GM19455 (cell line): ENCODE measurements around the gene CDKN2B-AS1.

ENCODE experiments used
- ATAC-seq: cut with Tn5 transposase; IDR thresholded peaks from one replicate; pipeline ENCODE4 v1.9.1; 2021; ENCODE audit not compliant: unreplicated experiment

Gene CDKN2B-AS1

GRCh38 chr9:22005021-22005701, 10.6 kb downstream of the CDKN2B-AS1 start:
- no peak for ATAC-seq

DNA sequence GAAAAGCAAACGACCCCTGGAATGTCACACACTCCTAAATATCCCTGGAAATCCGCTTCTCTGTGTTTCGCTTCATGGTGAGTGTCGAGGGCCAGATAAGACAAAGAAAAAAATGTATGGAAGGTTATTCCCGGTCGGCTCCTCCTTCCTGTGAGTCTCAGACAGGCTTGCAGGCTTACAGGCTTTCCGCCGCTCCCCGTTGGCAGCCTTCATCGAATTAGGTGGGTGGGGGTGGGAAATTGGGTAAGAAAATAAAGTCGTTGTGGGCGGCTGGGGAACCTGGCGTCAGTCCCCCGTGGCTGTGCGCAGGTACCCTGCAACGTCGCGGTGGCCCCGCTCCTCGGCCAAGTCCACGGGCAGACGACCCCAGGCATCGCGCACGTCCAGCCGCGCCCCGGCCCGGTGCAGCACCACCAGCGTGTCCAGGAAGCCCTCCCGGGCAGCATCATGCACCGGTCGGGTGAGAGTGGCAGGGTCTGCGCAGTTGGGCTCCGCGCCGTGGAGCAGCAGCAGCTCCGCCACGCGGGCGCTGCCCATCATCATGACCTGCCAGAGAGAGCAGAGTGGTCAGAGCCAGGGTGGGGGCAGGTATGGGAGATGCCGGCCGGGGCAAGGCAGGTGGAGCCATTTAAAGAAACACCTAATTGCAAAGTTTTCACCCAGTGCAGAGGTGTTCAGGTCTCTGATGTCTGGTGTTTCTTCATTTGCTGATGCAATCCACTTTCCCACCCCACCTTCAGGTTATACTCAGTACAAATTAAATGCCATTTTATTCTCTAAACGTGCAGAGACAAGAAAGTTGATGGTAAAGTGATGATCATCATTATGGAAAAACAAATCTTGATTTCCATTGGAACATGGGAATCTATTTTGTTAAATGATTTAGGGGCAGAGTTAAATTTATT, 11.4 kb downstream of the CDKN2B-AS1 start:
- no peak for ATAC-seq

- no peak for ATAC-seq
These were observed 13.8 kb downstream of the CDKN2B-AS1 start for GRCh38 chr9:22008384-22008716.

- ATAC-seq, result peak; percentile 96
These were observed 14.3 kb downstream of the CDKN2B-AS1 start, which contains the start of gene CDKN2B for GRCh38 chr9:22008717-22009505. CDKN2B (minus strand) TSS chr9:22009305; CDS start chr9:22008953, 352 bp downstream.

DNA sequence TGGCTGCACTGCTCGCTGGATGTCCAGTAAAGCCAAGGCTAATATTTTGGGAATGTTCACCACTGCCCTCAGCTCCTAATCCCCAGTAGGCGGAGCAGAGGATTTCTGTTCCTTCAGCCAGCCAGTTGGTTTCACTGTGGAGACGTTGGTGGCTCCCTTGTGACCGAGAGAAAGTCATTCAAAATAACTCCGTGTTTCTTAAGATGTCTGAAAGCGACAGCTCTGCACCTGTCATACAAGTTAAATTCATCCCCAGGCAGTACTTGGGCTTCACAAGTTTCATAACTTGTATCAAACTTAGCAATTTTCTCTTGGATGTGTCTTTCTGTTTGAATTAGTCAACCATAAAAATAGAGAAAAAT, 14.9 kb downstream of the CDKN2B-AS1 start:
- ATAC-seq, result peak; percentile 65

DNA sequence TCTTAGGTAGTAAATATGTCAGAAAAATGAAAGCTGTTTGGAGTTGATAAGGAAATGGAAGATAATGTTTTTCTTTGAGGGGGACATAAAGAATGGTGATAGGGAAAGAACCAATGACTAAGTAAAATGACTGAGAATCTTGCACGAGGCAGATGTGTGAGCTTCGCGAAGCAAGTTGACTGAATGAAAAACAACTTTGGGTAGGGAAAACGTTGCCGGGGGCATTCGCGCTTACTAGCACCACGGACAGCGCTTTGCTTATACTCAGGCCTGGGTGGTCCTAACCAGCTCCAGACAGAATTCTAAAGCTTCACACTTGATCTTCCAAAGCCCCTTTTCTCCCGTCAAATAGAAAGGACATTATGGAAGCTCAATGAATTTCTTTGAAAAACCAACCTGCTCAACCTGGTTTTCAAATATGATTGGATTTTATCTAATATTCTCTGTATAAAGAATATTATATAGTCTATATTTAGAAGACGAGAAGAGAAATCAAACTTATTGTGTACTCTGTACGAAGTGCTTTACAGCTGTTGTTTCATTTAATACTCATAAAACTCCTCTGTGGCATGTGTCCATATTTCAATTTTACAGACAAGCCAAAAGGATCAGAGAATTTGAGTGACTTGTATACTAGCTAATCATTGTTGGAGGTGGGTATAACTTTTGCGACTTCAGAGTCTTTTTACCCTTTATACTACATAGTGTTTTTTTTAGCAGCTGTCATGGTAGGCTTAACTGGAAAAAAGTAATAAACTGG, 16.5 kb downstream of the CDKN2B-AS1 start:
- ATAC-seq, result no peak

DNA sequence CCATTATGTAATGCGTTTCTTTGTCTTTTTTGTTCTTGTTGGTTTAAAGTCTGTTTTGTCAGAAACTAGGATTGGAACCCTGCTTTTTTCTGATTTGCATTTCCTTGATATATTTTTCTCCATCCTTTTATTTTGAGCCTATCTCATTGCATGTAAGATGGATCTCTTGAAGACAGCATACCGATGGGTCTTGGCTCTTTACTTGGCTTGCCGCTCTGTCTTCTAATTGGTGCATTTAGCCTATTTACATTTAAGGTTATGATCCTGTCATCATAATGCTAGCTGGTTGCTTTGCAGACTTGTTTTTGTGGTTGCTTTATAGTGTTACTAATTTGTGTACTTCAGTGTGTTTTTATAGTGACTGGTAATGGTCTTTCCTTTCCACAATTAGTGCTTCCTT, 27.8 kb downstream of the CDKN2B-AS1 start:
- no peak for ATAC-seq

GRCh38 chr9:22026696-22027095, 32.1 kb downstream of the CDKN2B-AS1 start:
- ATAC-seq, result no peak

DNA sequence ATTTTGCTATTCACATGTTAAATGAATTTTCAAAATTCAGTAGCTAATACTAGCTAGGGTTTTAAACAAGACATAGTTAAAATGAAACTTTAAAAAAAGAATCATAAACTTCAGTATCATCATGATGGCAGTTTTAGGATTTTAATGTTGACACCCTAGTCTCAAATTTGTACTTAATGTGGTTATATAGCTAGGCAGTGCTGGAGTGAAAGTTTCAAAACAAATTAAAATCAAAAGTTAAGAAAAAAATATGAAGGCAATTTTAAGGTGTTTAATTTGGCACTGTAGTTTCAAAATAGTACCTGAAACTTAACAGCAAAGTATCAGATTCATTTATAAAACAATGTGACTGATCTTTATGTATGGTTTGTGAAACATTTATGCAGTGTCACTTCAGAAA, 33.8 kb downstream of the CDKN2B-AS1 start:
- ATAC-seq, result no peak

DNA sequence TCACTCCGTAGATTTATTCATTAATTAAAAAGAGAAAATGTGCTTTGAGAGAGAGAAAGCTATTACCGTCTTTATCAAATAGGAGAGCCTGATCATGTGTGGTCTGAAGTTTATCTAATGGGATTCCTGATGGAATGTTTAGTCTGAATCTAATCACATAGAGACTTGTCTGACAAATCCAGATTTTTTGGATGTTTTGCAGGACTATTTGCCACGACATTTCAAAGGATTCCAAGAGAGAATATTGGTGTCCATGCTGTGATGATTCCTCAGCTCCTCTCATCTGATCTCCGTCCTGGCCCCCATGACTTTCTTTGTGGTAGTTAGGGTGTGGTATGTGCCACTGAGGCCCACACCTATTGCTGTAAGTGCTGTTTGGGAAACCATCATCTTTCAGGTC, 34.6 kb downstream of the CDKN2B-AS1 start:
- ATAC-seq, result no peak

DNA sequence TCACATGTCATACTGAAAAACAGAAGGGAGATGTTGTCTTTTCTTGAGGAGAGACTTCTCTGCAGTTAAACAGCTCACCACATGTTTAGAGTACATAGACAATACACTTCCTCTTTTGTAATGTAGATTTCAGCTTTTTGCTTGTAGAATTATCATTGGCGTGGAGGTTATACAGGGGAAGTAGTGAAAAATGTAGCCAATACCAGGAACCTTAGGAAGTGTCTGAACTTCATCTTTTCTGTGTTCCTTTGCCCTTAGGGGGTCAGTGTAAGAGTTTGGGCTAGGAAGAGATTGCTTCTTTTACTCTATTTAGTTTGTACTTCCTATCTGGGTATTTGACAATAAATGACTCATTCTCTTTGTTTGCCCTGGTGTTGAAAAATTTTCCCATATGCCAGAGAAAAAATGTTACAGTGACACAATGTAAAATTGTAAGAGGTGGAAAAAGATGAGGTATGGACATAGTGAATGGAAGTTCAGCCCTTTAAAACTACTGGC, 35.6 kb downstream of the CDKN2B-AS1 start:
- ATAC-seq, result peak; percentile 76

- ATAC-seq, result no peak
These were observed 37.2 kb downstream of the CDKN2B-AS1 start for GRCh38 chr9:22031655-22032411.

- no peak for ATAC-seq
These were observed 38.5 kb downstream of the CDKN2B-AS1 start for GRCh38 chr9:22033012-22033630.

GRCh38 chr9:22035591-22036011, 41.0 kb downstream of the CDKN2B-AS1 start:
- ATAC-seq, result no peak

DNA sequence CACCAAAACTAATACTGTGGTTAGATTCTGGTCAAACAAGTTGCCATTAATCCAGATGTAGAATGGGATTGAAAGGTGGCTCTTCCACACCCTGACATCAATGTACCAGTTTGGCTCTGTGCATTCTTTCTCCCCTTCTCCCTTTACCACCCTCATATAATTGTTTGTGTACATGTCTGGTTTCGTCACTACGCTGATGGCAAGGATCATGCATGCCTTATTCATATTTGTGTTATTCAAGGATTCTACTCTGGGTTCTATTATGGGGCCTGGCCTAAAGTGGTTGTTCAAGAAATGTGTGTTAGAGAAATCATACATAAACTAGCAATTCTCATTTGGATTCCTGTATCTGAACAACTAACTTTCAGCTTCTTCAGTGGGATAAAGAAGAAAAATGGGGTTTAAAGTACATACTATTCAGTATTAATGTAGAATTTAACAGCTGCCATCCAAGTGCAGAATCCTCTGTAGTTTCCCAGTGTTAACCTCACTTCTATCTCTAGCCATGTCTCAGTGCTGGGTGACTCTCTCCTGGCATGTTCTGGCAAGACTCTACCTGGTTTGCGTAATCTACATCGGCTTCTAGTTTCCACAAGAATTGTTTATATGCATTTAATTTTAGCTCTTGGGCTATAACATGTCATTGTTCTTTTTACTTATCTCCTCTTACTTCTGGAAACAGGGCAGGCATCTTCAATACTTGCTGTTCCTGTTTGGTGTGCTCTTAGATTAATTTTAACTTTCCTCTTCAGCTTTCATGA, 42.5 kb downstream of the CDKN2B-AS1 start:
- ATAC-seq, result no peak

DNA sequence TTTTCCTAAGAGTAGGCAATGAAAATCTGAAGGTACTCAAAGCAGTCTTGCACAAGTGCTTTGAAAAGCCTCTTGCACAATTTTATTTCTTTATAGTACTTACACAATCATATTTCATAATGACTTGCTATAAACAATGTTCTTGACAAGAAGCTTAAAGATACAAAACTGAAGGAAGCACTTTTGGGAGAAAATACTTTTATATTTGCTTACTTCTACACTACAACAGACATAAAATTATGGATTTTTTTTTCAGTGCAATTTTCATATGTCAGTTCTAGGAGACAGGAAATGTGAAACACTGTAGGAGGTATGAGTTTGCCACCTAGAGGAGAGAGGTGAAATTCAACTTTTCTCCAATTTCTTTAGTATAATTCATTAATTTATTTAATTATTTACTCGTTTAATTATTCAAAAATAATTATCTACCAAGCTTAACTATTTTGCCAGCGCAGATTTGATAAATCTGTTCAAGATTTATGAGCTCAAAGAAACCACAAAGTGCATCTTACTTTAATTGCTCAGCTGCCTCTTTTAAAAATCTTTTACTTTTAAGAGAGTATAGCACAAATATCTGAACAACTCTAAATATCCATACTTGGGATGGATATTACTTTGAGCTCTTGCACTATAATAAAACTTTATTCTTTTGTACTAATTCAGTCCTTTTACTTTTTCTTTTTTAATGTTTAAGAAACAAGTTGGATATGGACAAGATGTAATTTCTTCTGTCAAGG, 43.5 kb downstream of the CDKN2B-AS1 start:
- ATAC-seq, result no peak

GRCh38 chr9:22039258-22039657, 44.7 kb downstream of the CDKN2B-AS1 start:
- no peak for ATAC-seq

DNA sequence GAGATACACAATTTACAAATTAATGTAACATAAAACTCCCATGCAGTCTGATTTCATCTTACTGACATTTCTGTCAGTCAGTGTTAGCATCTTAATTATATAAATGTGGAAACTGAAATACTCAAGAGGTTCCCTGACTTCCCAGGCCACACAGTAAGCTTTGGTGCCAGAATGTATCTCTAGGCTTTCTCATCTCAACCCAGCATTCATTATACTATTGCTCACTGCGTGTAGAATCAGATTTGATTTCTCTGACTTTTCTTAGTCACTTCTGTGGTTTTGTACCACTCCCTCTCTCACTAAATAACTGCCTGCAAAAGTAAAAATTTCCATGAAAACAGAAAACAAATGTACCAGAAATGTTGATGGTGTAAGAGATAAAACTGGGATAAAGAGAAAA, 46.2 kb downstream of the CDKN2B-AS1 start:
- ATAC-seq, result no peak
